CD4-positive, alpha-beta memory T cell (primary cell): ENCODE measurements around the gene DGCR8. TPM values are rescaled to one million over a fixed set of nuclear protein-coding genes. Genes with fewer than 3 reads are reported as not detected.

Experiments
- CTCF ChIA-PET: fragments of 350-600 bp; sonication (Branson Sonifier 250); formaldehyde crosslinking; loops from one replicate; lab custom pipeline; 2021; ENCODE audit warnings: inconsistent platforms; ENCODE audit not compliant: partially characterized antibody; lab: Charles Lee
- POLR2A ChIA-PET: fragments of 350-600 bp; sonication (Branson Sonifier 250); formaldehyde crosslinking; loops from one replicate; lab custom pipeline; 2021; ENCODE audit not compliant: partially characterized antibody; lab: Charles Lee
- DNase-seq, 5 donors: peaks; one replicate each; pipeline versions ENCODE4 v3.0.0 to v3.0.0-alpha.2; 2020 to 2022; ENCODE audit warnings: mixed read lengths in 1 of 5
- H3K27ac ChIP-seq: one replicate; pipeline ENCODE4 v1.7.0; 2013; ENCODE audit warnings: low read depth, low read length
- H3K27me3 ChIP-seq: 2 replicates; pipeline ENCODE4 v1.7.0; 2013; ENCODE audit warnings: mild to moderate bottlenecking, low read length, moderate library complexity; ENCODE audit not compliant: insufficient read depth
- H3K36me3 ChIP-seq: 2 replicates; pipeline ENCODE4 v1.7.0; 2013; ENCODE audit warnings: mild to moderate bottlenecking, low read length, moderate library complexity; ENCODE audit not compliant: insufficient read depth
- H3K4me1 ChIP-seq: 2 replicates; pipeline ENCODE4 v1.7.0; 2013; ENCODE audit warnings: mild to moderate bottlenecking, low read length, moderate library complexity; ENCODE audit not compliant: insufficient read depth
- H3K4me3 ChIP-seq, 2 donors: one replicate each; pipeline ENCODE4 v1.7.0; 2013; ENCODE audit warnings: low read length in 2 of 2, mild to moderate bottlenecking in 1 of 2
- H3K9me3 ChIP-seq, 2 donors: one replicate each; pipeline ENCODE4 v1.7.0; 2013; ENCODE audit warnings: low read length in 2 of 2, control low read depth in 1 of 2; ENCODE audit not compliant: control insufficient read depth in 1 of 2
- H3K27ac Mint-ChIP-seq, 7 donors: one replicate each; pipeline ENCODE4 v1.8.0; 2020 to 2021; ENCODE audit warnings: mixed read lengths in 7 of 7, mild to moderate bottlenecking in 6 of 7, inconsistent platforms in 3 of 7, moderate library complexity in 3 of 7
- H3K27me3 Mint-ChIP-seq, 2 donors: one replicate each; pipeline ENCODE4 v1.8.0; 2020 to 2021; ENCODE audit warnings: mixed read lengths in 2 of 2
- H3K36me3 Mint-ChIP-seq, 2 donors: one replicate each; pipeline ENCODE4 v1.8.0; 2020 to 2021; ENCODE audit warnings: mixed read lengths in 2 of 2, inconsistent platforms in 1 of 2, mild to moderate bottlenecking in 1 of 2
- H3K4me1 Mint-ChIP-seq, 4 donors: one replicate each; pipeline ENCODE4 v1.8.0; 2020 to 2021; ENCODE audit warnings: mixed read lengths in 4 of 4, mild to moderate bottlenecking in 1 of 4
- H3K4me3 Mint-ChIP-seq, 8 donors: one replicate each; pipeline ENCODE4 v1.8.0; 2020 to 2021; ENCODE audit warnings: mixed read lengths in 8 of 8, mild to moderate bottlenecking in 7 of 8, moderate library complexity in 6 of 8, inconsistent platforms in 3 of 8
- H3K9me3 Mint-ChIP-seq, 8 donors: one replicate each; pipeline ENCODE4 v1.8.0; 2020 to 2021; ENCODE audit warnings: mixed read lengths in 8 of 8, mild to moderate bottlenecking in 5 of 8, inconsistent platforms in 3 of 8, moderate library complexity in 1 of 8
- intact Hi-C: fragments of 100-400 bp; cut with micrococcal nuclease; formaldehyde crosslinking; loops from one replicate; pipeline ENCODE4 v1.15.1; 2023
- polyA plus RNA-seq, 2 donors: library from polyadenylated mRNA; unstranded; fragments of 300-500 nt; fragmentation: Illumina TruSeq; gene quantifications; one replicate each; pipeline ENCODE4 v1.2.3, GENCODE V29; 2021
- total RNA-seq, 2 experiments: library from RNA; stranded (reverse); gene quantifications; one replicate each; pipeline ENCODE4 v1.2.3, GENCODE V29; 2021

DGCR8 gene
- total and polyA plus RNA-seq, 4 experiments from 2014 or later, result 2.2 to 48.2 (median 26.3) TPM

DNA sequence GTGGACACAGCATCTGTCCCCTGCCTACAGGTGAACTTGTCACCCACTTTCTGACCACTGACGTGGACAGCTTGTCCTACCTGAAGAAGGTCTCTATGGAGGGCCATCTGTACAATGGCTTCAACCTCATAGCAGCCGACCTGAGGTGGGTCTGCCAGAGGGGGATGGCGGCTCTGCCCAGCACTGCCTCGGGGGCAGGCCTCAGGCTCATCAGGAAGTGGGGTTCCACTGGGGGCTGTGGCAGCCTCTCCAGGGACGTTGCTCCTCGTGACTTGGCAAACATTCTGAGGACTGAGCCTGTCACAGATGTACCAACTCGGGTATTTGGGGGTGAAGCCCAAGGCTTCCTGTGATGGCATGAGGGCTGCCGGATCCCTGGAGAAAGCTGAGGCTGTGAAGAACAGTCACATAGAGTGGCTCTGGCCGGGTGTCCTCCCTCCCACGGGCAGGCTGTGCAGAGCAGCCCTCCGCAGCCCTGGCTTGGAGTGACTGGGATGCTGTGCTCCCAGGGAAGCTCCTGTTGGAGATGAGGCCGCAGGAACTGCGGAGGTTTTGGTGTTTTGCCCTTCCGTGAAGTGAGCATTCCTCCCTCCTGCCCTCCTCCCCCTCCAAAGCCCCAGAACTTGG lies 26.5 kb upstream of the DGCR8 start:
- no peaks in the 10 kb centered on the region for H3K27me3 ChIP-seq
- intact Hi-C loops, result no loop called here
- peaks cover 28 to 60% of the 10 kb centered on the region in 2 donors for H3K36me3 Mint-ChIP-seq
- H3K36me3 ChIP-seq, result peaks cover 53% of the 10 kb centered on the region
- POLR2A ChIA-PET, result no interaction called here
- no peak overlapping the region for H3K4me3 ChIP-seq
- no peak overlapping the region for H3K4me3 Mint-ChIP-seq
- DNase-seq, result no peak
- CTCF ChIA-PET, result no interaction called here
- no peaks in the 10 kb centered on the region for H3K4me1 ChIP-seq
- no peaks in the 10 kb centered on the region for H3K27me3 Mint-ChIP-seq
- H3K4me1 Mint-ChIP-seq, result peaks cover 0 to 1% (median 0%) of the 10 kb centered on the region in 4 donors
- H3K9me3 Mint-ChIP-seq, result no peaks in the 10 kb centered on the region
- H3K9me3 ChIP-seq, result no peaks in the 10 kb centered on the region
- H3K27ac ChIP-seq, result no peak overlapping the region
- H3K27ac Mint-ChIP-seq, result no peak overlapping the region

DNA sequence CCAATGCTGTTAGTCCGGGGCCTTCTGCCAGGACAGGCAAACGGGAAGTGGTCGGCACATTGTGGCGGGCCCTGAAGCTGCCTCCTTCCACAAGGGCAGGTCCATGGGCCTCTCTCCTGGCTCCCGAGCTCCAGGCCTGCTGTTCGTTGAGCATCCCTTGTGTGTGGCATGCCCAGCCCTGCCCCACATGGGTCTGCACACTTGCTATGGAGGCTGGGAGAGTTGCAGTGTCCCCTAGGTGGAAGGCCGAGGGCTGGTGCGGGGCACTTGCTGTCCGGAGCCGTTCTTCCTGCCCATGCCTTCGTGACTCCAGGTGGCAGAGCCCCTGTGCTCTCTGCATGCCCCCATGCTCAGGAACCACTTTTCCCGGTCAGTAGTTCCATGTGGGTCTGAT lies 26.0 kb upstream of the DGCR8 start:
- Histone ChIP-seq H3K4me3 (no peak overlapping the region), H3K4me1 (no peaks in the 10 kb centered on the region), H3K27ac (no peak overlapping the region), H3K27me3 (no peaks in the 10 kb centered on the region), H3K9me3 (no peaks in the 10 kb centered on the region), H3K36me3 (peaks cover 48% of the 10 kb centered on the region)
- Mint-ChIP-seq H3K4me1 (peaks cover 0 to 3% (median 1%) of the 10 kb centered on the region in 4 donors), H3K4me3 (no peak overlapping the region), H3K9me3 (no peaks in the 10 kb centered on the region), H3K36me3 (peaks cover 27 to 60% of the 10 kb centered on the region in 2 donors), H3K27me3 (no peaks in the 10 kb centered on the region), H3K27ac (no peak overlapping the region)
- intact Hi-C loops, result no loop called here
- no peak for DNase-seq
- POLR2A ChIA-PET, result no interaction called here
- CTCF ChIA-PET, result no interaction called here

DNA sequence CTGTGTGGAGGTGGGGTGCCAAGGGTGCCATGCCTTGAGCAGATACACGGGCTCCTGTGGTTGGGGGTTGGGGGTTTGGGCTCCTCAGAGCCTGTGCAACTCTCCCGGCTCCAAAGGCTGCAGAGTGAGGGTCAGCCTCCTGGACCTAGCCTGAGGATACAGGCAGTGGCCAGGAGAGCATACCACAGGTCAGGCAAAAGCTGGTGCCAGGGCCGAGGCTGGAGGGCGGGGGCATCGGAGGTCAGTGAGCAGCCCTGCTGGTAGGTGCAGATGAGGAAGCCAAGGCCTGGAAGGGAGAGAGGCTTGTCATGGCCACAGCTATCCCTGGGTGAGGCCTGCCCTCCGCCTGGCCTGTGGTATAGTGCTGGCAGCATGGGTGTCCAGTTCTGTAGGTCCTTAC lies 25.6 kb upstream of the DGCR8 start:
- intact Hi-C loops, result no loop called here
- no peaks in the 10 kb centered on the region for H3K9me3 Mint-ChIP-seq
- peaks cover 0 to 7% (median 3%) of the 10 kb centered on the region in 4 donors for H3K4me1 Mint-ChIP-seq
- Histone ChIP-seq H3K4me1 (no peaks in the 10 kb centered on the region), H3K4me3 (no peak overlapping the region), H3K27ac (no peak overlapping the region), H3K9me3 (no peaks in the 10 kb centered on the region), H3K36me3 (peaks cover 46% of the 10 kb centered on the region), H3K27me3 (no peaks in the 10 kb centered on the region)
- H3K27ac Mint-ChIP-seq, result peak overlapping the region in 1 of 7 donors; percentile 37
- no peak for DNase-seq
- CTCF ChIA-PET, result no interaction called here
- no peaks in the 10 kb centered on the region for H3K27me3 Mint-ChIP-seq
- peaks cover 25 to 62% of the 10 kb centered on the region in 2 donors for H3K36me3 Mint-ChIP-seq
- POLR2A ChIA-PET, result no interaction called here
- H3K4me3 Mint-ChIP-seq, result no peak overlapping the region

DNA sequence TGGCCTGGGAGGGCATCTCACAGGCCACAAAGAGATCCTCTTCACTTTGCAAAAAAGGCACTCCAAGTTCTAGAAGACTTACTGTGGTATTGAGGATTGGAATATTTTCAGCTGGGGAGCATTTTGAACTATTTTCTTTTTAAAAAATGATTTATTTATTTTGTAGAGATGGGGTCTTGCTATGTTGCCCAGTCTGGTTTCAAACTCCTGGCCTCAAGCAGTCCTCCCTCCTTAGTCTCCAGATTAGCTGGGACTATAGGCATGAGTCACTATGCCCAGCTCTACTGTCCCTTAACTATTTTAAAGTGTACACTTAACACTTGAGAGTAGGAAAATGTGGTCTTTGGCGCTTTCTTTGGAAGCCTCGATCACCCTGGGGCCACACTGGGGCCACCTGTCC lies 24.9 kb upstream of the DGCR8 start:
- H3K4me1 Mint-ChIP-seq, result peaks cover 0 to 7% (median 2%) of the 10 kb centered on the region in 4 donors

DNA sequence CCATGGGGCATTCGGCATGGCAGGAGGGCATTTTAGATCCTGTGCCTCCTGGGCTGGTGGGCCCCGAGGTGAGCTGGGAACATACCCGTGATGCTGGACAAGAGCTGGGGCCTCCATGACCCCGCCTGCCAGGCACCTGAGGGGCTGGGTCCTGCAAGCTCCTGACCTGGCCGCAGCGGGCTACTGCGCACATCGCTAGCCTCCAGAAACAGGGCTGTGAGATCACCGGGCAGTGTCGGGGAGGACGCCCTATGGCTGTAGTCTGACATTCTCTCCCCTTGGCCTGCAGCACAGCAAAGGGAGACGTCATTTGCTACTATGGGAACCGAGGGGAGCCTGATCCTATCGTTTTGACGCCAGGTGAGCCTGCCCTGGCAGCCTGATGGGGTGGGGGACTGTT lies 24.4 kb upstream of the DGCR8 start:
- no peak overlapping the region for H3K4me3 ChIP-seq
- Mint-ChIP-seq H3K9me3 (no peaks in the 10 kb centered on the region), H3K27me3 (no peaks in the 10 kb centered on the region), H3K27ac (no peak overlapping the region), H3K4me1 (peaks cover 0 to 7% (median 2%) of the 10 kb centered on the region in 4 donors), H3K36me3 (peaks cover 22 to 62% of the 10 kb centered on the region in 2 donors), H3K4me3 (no peak overlapping the region)
- CTCF ChIA-PET, result no interaction called here
- H3K4me1 ChIP-seq, result peaks cover 4% of the 10 kb centered on the region
- no peaks in the 10 kb centered on the region for H3K9me3 ChIP-seq
- POLR2A ChIA-PET, result no interaction called here
- H3K27ac ChIP-seq, result no peak overlapping the region
- intact Hi-C loops, result no loop called here
- H3K27me3 ChIP-seq, result no peaks in the 10 kb centered on the region
- peaks cover 50% of the 10 kb centered on the region for H3K36me3 ChIP-seq
- no peak for DNase-seq

More for the DNA sequence above, 24.9 kb upstream of the DGCR8 start:
- Histone ChIP-seq H3K36me3 (peaks cover 46% of the 10 kb centered on the region), H3K4me1 (no peaks in the 10 kb centered on the region), H3K4me3 (no peak overlapping the region), H3K9me3 (no peaks in the 10 kb centered on the region), H3K27ac (no peak overlapping the region), H3K27me3 (no peaks in the 10 kb centered on the region)
- DNase-seq, result no peak
- intact Hi-C loops, result no loop called here
- H3K27me3 Mint-ChIP-seq, result no peaks in the 10 kb centered on the region
- peaks cover 22 to 59% of the 10 kb centered on the region in 2 donors for H3K36me3 Mint-ChIP-seq
- POLR2A ChIA-PET, result no interaction called here
- CTCF ChIA-PET, result no interaction called here
- no peak overlapping the region for H3K27ac Mint-ChIP-seq
- H3K4me3 Mint-ChIP-seq, result no peak overlapping the region
- H3K9me3 Mint-ChIP-seq, result no peaks in the 10 kb centered on the region

DNA sequence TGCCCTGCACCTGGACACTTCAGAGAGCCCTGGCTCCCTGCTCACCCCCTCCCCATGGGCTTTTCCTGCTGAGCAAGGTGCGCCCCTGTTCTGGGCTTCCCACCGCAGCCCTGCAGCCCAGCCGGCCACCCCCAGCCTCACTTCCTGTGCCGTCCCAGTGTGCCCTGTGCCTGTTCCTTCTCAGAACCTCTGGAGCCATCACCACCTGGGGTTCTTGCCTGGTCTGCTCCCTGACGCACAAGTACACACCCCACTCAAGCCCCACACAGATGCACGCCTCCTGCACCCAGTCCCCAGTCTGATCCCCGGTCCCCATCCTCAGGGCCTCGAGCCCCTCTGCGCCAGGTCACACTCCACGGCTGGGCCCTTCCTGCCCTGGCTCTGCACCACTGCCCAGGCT lies 23.9 kb upstream of the DGCR8 start:
- H3K27me3 ChIP-seq, result no peaks in the 10 kb centered on the region
- no peak overlapping the region for H3K27ac ChIP-seq
- peaks cover 55% of the 10 kb centered on the region for H3K36me3 ChIP-seq
- H3K9me3 Mint-ChIP-seq, result peaks cover 0 to 1% (median 0%) of the 10 kb centered on the region in 8 donors
- ChIA-PET CTCF (no interaction called here), POLR2A (no interaction called here)
- H3K4me3 Mint-ChIP-seq, result no peak overlapping the region
- H3K4me1 ChIP-seq, result peaks cover 5% of the 10 kb centered on the region
- H3K36me3 Mint-ChIP-seq, result peaks cover 22 to 63% of the 10 kb centered on the region in 2 donors
- intact Hi-C loops, result no loop called here
- peak overlapping the region in 1 of 7 donors; percentile 70 for H3K27ac Mint-ChIP-seq
- no peaks in the 10 kb centered on the region for H3K27me3 Mint-ChIP-seq
- H3K4me1 Mint-ChIP-seq, result peaks cover 0 to 7% (median 2%) of the 10 kb centered on the region in 4 donors
- no peaks in the 10 kb centered on the region for H3K9me3 ChIP-seq
- no peak overlapping the region for H3K4me3 ChIP-seq
- no peak for DNase-seq

DNA sequence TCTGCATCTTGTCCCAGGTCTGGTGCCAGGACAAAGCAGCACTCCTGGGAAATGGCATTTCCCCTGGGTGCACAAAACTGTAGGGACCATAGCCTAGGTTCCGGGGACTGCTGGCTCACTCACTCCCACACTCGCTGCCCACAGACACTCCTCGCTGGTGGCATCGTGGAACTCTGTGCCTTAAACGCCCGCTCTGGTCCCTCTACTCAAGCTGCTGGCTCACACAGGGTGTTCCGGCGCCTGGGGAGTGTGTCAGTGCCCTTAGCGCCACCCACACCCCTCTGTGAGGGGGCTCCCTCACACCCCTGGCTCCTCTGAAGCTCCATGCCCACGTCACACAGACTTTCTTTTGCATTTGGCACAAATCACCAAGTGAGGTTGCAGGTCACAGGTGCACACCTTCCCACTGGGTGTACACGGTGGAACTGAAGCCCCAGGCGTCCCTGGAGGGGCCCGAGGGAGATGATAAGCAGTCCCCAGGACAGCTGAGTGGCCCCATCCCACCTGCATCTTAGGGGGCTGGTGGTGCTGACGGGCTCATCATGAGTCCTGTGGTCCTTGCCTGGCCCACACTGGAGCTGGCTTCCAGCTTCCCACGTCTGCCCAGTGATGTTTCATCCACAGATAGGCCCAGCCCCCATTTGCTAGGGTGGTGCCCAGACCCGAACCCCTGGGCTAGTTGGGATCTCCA lies 23.2 kb upstream of the DGCR8 start:
- no peak overlapping the region for H3K4me3 ChIP-seq
- no peak for DNase-seq
- H3K4me1 Mint-ChIP-seq, result peaks cover 0 to 7% (median 2%) of the 10 kb centered on the region in 4 donors
- H3K27ac Mint-ChIP-seq, result peak overlapping the region in 1 of 7 donors; percentile 70
- no peaks in the 10 kb centered on the region for H3K9me3 ChIP-seq
- H3K4me3 Mint-ChIP-seq, result no peak overlapping the region
- no peaks in the 10 kb centered on the region for H3K27me3 Mint-ChIP-seq
- peaks cover 0 to 3% (median 0%) of the 10 kb centered on the region in 8 donors for H3K9me3 Mint-ChIP-seq
- ChIA-PET CTCF (no interaction called here), POLR2A (no interaction called here)
- intact Hi-C loops, result no loop called here
- H3K27me3 ChIP-seq, result no peaks in the 10 kb centered on the region
- H3K36me3 Mint-ChIP-seq, result peaks cover 22 to 64% of the 10 kb centered on the region in 2 donors
- no peak overlapping the region for H3K27ac ChIP-seq
- peaks cover 60% of the 10 kb centered on the region for H3K36me3 ChIP-seq
- peaks cover 5% of the 10 kb centered on the region for H3K4me1 ChIP-seq
